CD4-positive, alpha-beta T cell treated with Interleukin-21 for 1 hour (primary cell): ENCODE data around the gene FAM43B.

Experiments used
- DNase-seq: peaks from one replicate; pipeline ENCODE4 v3.0.0-alpha.2; 2020

Gene FAM43B

GRCh38 chr1:20552728-20553445, 514 bp downstream of the FAM43B start:
- DNase-seq = no peak

- no peak for DNase-seq
Measured at GRCh38 chr1:20555025-20555757, 2.8 kb downstream of the FAM43B start.

- DNase-seq = no peak
Measured at GRCh38 chr1:20555758-20556120, 3.4 kb downstream of the FAM43B start.

GRCh38 chr1:20558191-20558590, 5.8 kb downstream of the FAM43B start:
- no peak for DNase-seq

GRCh38 chr1:20560966-20561365, 8.6 kb downstream of the FAM43B start:
- DNase-seq = no peak

GRCh38 chr1:20565234-20565633, 12.9 kb downstream of the FAM43B start:
- DNase-seq = no peak

GRCh38 chr1:20569523-20570098, 17.2 kb downstream of the FAM43B start:
- no peak for DNase-seq

- no peak for DNase-seq
Measured at GRCh38 chr1:20571427-20571826, 19.1 kb downstream of the FAM43B start.

- DNase-seq = no peak
Measured at GRCh38 chr1:20573987-20574386, 21.6 kb downstream of the FAM43B start.

- peak; percentile 43 for DNase-seq
Measured at GRCh38 chr1:20574686-20575540, 22.5 kb downstream of the FAM43B start.

- DNase-seq = no peak
Measured at GRCh38 chr1:20575541-20576336, 23.4 kb downstream of the FAM43B start.

GRCh38 chr1:20578062-20578461, 25.7 kb downstream of the FAM43B start:
- DNase-seq = no peak

GRCh38 chr1:20578721-20579395, 26.5 kb downstream of the FAM43B start:
- no peak for DNase-seq

GRCh38 chr1:20584890-20585289, 32.5 kb downstream of the FAM43B start:
- no peak for DNase-seq

GRCh38 chr1:20586953-20587660, 34.7 kb downstream of the FAM43B start:
- no peak for DNase-seq

- DNase-seq = no peak
Measured at GRCh38 chr1:20587661-20588053, 35.3 kb downstream of the FAM43B start.

- DNase-seq = no peak
Measured at GRCh38 chr1:20588634-20589225, 36.4 kb downstream of the FAM43B start, which contains the start of gene CDA. CDA (plus strand) TSS chr1:20589097; CDS start chr1:20589130, 33 bp downstream.

GRCh38 chr1:20589331-20590278, 37.2 kb downstream of the FAM43B start:
- DNase-seq = no peak

- DNase-seq = no peak
Measured at GRCh38 chr1:20590306-20590777, 38.0 kb downstream of the FAM43B start.
